IPS DF 19.7 (cell line): ENCODE results near the gene GRIN2C.

Experiments
- DNase-seq: peaks from one replicate; pipeline ENCODE4 v3.0.0-alpha.2; 2013; ENCODE audit warnings: low read depth, low spot score

GRIN2C gene

DNA sequence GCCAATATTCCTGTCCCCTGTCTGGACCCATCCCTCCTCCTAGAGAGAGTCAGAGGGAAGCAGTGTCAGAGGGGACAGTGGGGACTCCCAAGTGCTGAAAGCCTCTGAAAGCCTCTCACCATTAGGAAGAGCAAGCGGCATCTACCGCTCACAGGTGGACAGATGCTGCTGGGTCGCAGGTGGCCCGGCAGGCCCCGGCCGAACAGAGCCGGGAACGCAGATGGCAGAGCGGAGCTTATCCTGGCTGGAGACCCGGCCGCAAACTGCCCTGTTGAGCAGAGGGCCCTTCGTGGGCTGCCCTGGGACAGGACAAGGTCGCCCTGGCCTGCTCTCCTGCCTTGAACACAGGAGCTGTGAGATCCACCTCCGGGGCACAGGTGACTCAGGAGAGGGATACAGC is 60.6 kb downstream of the GRIN2C start:
- DNase-seq = no peak

DNA sequence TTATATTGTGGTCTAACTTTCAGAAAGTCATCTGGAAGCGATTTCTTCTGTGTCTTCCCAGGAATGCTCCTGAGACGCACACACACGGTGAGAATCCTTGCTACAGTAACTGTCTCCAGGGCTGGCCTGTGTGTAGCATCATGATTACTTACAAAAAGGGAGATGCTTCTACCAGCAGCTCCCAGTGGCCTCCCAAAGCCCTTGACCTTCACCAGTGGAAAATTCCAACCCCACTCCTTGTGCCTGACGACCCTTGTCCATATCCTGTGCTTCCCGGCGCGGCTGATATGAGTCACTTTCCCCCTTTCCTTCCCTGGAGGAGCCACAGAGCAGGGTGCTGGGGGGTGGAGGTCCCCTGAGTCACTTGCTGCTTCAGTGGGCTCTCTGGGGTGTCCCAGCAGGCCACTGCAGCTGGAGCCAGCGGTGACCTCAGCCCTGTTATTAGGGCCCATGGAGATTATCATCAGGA is 61.4 kb downstream of the GRIN2C start:
- DNase-seq = no peak

- DNase-seq = no peak
These were observed 61.9 kb downstream of the GRIN2C start for GRCh38 chr17:74797824-74798223.

- no peak for DNase-seq
These were observed 62.8 kb downstream of the GRIN2C start for GRCh38 chr17:74796866-74797265.

- no peak for DNase-seq
These were observed 63.5 kb downstream of the GRIN2C start for GRCh38 chr17:74796211-74796610.

DNA sequence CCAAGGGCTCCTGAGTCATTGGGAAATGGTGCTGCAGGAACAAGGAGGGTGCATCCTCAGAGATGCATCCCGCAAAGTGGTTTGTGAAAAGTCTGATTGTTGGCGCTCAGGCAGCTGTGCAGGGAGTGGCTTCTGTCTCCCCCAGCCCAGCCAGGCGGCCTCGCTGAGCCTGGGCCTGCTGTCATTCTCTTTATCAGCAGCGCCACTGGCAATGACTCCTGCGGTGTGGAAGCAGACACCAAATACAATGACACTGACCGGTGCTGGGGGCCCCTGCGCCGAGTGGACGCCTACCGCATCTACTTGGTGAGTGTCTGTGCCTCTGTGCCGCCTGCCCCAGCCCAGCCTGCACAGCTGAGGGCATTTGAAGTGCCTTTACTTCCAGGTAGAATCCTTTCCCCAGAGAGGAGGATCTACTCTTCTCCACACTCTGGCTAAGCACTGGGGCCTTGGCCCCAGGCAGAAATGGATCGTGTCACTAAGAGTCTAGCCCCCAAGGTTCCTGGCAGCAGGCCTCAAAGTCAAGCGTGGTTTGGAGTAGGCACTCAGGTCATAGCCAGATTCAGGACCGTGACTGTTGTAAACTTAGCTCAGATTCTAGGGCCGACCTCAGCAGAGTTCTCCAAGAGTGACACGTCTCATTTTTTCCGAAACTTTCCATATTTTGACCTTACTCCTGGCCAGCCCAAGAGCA is 64.2 kb downstream of the GRIN2C start:
- no peak for DNase-seq

- no peak for DNase-seq
These were observed 67.0 kb downstream of the GRIN2C start for GRCh38 chr17:74792586-74793105.
